Keratinocyte (primary cell): ENCODE results near the gene NAIF1.

Source experiments
- CTCF ChIP-seq, 3 experiments: IDR thresholded peaks in 1 of 3; conservative IDR thresholded peaks in 1 of 3; optimal IDR thresholded peaks in 1 of 3; 2 replicates in 2 of 3; 3 replicates in 1 of 3; pipeline versions ENCODE3 to v1.5.1; 2011; ENCODE audit warnings: low read length in 3 of 3, mild to moderate bottlenecking in 3 of 3, moderate library complexity in 2 of 3, control low read depth in 1 of 3, inconsistent platforms in 1 of 3; ENCODE audit not compliant: insufficient read depth in 2 of 3; ENCODE audit errors: extremely low read depth in 1 of 3
- EZH2 ChIP-seq: IDR thresholded peaks from one replicate; pipeline ENCODE4 v1.6.1; 2012; ENCODE audit warnings: inconsistent platforms, mild to moderate bottlenecking, low read length, moderate library complexity

GRCh38 chr9:128081056-128081455 lies 13.9 kb upstream of the NAIF1 start:
- TF ChIP-seq CTCF (optimal IDR thresholded peaks at IDR 0.05 in 1 of 3, IDR thresholded peaks at IDR 0.05 in 1 of 3, conservative IDR thresholded peaks at IDR 0.05 in 1 of 3; ENCODE audit: extremely low read depth in 1 of 3, insufficient read depth in 2 of 3, low read length in 3 of 3) (no peak), EZH2 (no peak)
